HG02943 (cell line): Measurements from ENCODE around the gene CYSTM1.

Experiments used
- ATAC-seq: cut with Tn5 transposase; IDR thresholded peaks from one replicate; pipeline ENCODE4 v1.9.1; 2021; ENCODE audit warnings: mild to moderate bottlenecking, low read depth, moderate library complexity; ENCODE audit not compliant: unreplicated experiment

CYSTM1 gene

DNA sequence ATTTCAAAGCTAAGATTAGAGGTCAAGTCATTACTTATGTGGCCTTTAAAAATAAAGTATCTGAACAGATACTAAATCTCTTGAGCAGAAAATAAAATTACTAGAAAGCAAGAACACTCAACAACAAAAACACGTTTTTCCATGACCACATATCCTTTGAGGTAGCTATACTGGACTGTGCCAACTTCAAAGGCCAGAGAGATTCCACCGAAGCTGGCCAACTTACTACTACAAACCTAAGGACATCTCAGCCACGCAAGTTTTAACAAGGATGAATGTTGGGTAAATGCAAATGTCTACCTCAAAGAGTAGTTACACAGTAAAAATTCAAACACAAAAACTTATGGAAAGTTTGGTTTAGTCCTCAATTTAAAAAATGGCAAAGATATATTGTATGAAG lies 109.0 kb downstream of the CYSTM1 start:
- no peak for ATAC-seq

DNA sequence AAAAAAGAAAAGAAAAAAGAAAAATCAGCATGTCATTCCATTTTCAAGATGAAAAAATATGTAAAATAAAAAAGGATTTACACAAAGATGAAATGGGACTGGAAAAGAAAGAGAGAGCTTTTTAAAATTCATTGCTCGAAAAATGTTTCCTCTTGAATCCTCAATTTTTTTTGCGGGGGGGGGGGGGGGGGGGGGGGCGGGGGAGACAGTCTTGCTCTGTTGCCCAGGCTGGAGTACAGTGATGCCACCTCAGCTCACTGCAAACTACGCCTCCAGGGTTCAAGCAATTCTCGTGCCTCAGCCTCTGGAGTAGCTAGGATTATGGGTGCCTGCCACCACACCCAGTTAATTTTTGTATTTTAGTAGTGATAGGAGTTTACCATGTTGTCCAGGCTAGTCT lies 111.4 kb downstream of the CYSTM1 start:
- ATAC-seq: no peak

DNA sequence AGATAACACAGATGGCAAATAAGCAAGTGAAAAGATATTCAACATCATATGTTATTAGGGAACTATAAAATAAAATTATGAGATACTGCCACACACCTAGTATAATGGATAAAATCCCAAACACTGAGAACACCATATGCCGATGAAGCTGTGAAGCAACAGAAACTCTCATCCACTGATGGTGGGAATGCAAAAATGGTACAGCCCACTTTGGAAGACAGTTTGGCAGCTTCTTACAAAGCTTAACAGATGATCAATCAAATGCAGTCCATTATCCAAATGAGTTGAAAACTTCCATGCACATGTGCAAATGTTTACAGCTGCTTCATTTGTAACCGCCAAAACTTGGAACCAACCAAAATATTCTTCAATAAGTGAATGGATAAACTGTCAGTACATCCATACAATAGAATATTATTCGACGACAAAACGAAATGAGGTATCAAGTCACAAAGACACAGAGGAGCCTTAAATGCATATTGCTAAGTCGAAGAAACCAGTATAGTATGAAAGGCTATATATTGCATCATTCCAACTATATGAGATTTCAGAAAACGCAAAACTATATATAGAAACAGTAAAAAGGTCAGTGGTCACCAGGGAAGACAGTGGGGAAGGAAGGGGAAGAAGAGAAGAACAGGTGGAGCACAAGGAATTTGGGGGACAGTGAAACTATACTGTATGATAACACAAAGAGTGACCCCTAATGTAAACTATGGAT lies 113.0 kb downstream of the CYSTM1 start:
- no peak for ATAC-seq

DNA sequence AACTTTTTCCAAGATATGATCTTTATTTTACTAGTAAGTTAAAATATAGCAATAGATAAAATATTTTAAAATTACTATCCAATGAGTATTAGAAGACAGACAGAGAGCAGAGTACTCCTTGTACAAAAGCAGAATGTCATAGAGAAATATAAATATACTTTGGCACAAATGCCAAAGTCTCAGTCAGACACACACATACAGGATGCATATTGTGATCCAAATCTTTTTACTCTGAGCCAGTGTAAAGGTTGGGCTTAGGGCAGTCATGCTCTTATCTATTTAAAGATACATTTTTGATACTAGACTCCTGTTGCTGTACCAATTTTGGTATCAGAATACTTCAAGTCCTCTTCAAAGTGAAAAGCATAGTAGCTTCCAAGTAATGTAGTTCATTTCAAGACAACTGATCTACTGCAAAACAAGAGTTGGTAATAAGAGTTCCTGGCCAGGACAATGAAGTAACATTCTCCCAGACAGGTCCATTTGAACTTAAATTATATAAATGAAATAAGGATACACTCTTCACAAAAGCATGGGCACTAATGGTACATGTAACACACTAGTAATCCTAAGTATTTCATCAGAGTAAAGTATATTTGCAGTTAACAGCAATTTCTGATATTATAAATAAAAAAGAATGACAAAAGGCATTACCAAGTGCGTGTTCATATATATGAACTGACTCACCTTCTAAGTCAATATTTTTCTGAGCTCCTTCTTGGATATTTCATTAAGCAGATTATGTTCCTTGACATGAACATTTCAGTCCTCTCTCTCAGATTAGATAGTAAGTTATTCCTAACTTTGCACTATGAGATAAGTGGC lies 117.4 kb downstream of the CYSTM1 start:
- no peak for ATAC-seq
